Mucosa of stomach (tissue), 1 donor: ENCODE measurements around the gene EBF3.

Experiments used
- H3K27me3 ChIP-seq: one replicate; pipeline ENCODE4 v1.7.0; 2013; ENCODE audit warnings: mild to moderate bottlenecking, low read length; ENCODE audit not compliant: control insufficient read depth, insufficient read depth
- H3K36me3 ChIP-seq: one replicate; pipeline ENCODE4 v1.7.0; 2013; ENCODE audit warnings: low read length; ENCODE audit not compliant: control insufficient read depth, insufficient read depth
- H3K4me1 ChIP-seq: one replicate; pipeline ENCODE4 v1.7.0; 2013; ENCODE audit warnings: mild to moderate bottlenecking, low read length; ENCODE audit not compliant: control insufficient read depth, insufficient read depth
- H3K4me3 ChIP-seq: one replicate; pipeline ENCODE4 v1.7.0; 2013; ENCODE audit warnings: low read length
- H3K9ac ChIP-seq: one replicate; pipeline ENCODE4 v1.7.0; 2013; ENCODE audit warnings: mild to moderate bottlenecking, low read length, moderate library complexity
- H3K9me3 ChIP-seq: one replicate; pipeline ENCODE4 v1.7.0; 2013; ENCODE audit warnings: mild to moderate bottlenecking, low read length, moderate library complexity; ENCODE audit not compliant: control insufficient read depth
- donor health status: Pancreatic carcinoma.

EBF3 gene

DNA sequence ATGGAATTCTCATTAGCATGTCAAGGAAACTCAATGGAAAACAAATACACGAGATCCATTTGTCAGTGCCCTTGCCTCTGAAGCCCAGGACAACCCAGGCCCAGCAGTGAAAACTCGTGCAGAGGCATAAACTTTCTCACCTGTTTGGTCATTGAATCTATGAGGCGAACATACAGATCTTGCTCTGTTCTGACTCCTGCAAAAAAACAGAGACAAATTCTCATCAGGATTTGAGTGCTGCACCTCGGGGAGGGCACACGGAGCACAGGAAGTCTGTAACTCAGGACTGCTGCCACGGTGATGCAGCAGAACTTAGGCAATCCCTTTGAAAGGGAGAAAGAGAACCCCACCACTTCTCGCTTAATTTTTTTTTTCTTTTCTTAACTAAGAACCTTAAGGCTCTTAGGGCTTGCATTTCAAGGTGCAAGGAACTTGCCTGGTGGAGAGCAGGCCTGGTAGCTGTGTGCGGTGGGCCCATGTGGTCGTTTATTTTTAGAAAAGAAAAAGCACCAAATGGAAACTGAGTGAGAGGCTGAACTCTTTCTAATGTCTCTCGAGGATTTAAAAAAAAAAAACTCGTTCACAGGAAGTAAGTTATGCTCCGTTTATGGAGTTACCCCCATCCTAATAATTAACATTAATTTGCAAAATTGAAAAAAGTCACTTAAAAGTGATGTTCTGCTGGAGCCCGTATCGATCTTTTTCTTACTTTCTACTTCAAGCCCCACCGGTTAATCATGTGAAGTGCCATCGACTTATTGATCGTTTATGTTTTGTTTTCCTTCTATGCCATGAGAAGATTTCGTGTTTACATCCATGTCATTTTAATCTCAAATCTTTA, 1.8 kb downstream of the EBF3 start:
- H3K4me3 ChIP-seq: no peak overlapping the region

DNA sequence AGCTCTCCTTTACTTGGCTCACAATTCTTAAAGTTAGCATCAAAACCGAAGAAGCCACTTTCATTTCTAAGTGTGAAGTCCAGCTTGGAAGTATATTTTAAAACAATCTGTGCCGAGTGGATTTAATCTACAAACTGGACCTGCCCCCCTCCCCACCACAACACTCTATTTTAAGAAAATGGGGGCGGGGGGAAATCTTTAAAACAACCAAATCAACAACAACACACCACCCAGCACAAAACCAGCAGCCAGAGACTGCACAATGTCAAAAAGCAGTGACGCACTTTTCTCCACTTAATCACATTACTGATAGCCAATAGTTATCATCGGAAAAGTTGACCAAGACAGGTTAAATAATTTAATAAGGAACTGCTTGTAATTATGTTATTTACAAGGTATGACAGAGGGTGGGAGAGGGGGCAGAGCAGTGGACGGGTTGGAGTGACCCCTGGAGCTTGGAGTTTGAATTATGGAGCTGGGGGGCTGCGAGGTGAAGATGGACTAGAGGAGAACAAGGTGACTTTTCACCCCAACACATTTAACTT, 2.8 kb downstream of the EBF3 start:
- H3K27me3 ChIP-seq: peaks cover 90% of the 10 kb centered on the region
- no peaks in the 10 kb centered on the region for H3K36me3 ChIP-seq
- no peak overlapping the region for H3K4me3 ChIP-seq
- peaks cover 19% of the 10 kb centered on the region for H3K4me1 ChIP-seq
- H3K9me3 ChIP-seq: no peaks in the 10 kb centered on the region
- H3K9ac ChIP-seq: no peak overlapping the region

More for the DNA sequence above, 1.8 kb downstream of the EBF3 start:
- peaks cover 90% of the 10 kb centered on the region for H3K27me3 ChIP-seq
- peaks cover 19% of the 10 kb centered on the region for H3K4me1 ChIP-seq
- H3K36me3 ChIP-seq: no peaks in the 10 kb centered on the region
- H3K9me3 ChIP-seq: no peaks in the 10 kb centered on the region
- H3K9ac ChIP-seq: no peak overlapping the region

DNA sequence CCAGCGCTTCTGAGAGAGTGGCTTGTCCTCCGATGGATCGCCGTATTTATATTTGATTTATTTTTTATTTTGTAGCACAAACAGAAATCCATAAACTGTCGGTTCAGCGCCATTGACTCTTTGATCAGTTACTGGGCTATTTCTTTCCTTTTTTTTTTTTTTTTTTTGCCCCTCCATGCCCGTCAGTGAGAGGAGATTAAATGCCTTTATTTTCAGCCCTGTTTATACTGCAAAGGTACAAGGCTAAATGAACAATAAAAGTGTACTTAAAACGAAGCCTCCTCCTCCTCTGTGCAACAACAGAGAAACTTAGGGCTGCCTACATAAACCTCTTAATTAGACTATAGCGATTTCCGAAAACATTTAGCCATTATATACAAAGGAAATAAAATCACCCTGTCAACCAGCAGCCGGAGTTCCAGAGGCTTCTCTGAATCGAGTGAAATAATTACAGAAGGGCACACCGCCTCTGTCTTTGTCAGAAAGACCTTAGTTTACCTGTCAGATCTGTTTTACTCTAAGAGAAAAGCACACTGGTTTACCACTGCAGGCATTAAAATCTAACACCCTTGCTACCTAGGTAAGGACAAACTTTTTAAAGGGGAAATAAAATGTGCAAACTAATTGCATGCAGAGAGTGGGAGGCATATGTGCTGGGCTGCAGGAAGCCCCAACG, 3.5 kb downstream of the EBF3 start:
- no peaks in the 10 kb centered on the region for H3K36me3 ChIP-seq
- peaks cover 19% of the 10 kb centered on the region for H3K4me1 ChIP-seq
- H3K27me3 ChIP-seq: peaks cover 86% of the 10 kb centered on the region
- no peak overlapping the region for H3K9ac ChIP-seq
- no peaks in the 10 kb centered on the region for H3K9me3 ChIP-seq
- H3K4me3 ChIP-seq: no peak overlapping the region

DNA sequence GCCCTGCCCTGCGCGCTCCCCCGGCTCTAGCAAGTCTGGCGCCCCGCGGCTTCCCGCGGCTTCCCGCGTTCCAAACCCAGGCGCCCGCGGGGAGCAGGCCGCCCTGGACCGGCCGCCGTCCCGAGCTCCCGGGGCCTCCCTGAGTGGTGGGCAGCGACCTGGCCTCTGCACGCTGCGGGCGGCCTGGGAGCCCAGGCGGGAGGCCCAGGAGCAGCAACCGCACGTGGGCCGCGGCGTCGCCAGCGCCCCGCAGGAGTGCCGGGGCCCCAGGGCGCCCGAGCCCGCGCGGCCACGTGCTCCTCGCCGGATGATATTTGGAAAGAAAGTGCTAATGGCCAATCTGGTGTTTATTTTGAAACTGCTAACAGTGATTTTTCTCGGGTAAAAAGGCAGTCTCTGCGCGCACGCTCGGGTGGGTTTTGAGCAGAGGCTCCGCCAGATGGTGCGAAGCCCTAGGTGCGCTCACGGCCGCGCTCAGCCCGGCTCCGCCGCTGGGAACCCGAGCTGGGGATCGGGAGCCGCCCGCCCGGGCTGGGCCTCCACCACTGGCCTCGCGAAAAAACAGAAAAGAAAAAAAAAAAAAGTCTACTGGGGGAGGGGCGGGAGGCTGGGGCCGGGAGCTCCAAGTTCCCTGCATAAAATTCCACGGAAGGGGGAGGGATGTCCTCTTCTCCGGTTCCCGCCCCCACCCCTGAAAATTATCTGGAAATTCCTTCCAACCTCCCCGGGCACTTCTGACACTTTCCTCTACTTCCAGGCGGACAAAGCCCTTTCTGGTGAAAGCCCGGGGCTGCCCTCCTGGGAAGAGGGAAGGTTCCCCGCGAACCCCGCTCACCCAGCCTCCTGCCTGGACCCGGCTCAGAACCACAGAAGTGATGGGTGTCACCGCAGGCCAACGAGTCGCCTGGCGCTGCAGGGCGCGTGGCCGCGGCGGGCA, 4.3 kb downstream of the EBF3 start:
- H3K4me3 ChIP-seq: no peak overlapping the region
- H3K27me3 ChIP-seq: peaks cover 81% of the 10 kb centered on the region
- peaks cover 17% of the 10 kb centered on the region for H3K4me1 ChIP-seq
- H3K9me3 ChIP-seq: no peaks in the 10 kb centered on the region
- no peaks in the 10 kb centered on the region for H3K36me3 ChIP-seq
- no peak overlapping the region for H3K9ac ChIP-seq

DNA sequence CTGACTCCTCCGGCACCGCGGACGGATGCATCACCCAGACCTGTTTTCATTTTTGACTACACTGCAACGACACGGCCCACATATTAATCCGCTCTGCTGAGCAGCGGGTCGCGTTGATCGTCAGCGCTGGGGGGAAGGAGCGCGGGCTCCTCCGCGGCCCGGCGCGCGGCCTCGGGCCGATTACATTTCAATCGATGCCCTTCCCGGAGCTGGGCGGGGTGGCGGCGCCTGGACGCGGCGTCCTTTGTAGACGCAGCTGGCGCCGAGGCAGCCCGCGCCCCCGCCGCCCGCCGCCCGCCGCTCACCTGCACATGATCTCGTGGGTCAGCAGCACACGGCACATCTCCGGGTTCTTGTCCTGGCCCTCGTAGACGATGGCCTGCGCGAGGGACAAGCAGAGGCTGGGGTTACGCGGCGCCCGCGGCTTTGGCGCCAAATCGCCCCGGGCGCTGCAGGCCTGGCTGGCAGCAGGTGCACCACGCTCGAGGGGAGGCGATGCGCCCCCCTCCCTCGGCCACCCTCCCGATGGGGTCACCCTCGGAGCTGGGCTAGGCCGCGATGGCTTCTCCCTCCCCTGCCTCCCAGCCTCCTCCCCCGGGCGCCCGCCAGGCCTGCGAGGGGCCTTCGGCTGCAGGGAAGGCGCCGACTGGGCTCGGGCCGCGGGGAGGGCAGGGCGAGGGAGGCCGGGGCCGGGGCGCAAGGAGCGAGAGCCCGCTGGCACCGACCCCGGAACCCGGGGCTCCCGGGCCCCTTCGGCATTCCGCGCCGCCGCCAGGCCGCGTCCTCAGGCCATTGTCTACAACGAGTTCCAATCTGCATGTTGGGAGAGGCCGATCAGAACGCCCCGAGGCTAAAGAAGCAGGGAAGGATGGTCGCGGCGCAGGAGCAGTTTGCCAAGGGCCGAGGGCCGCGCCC, 5.2 kb downstream of the EBF3 start:
- H3K9me3 ChIP-seq: no peaks in the 10 kb centered on the region
- no peak overlapping the region for H3K4me3 ChIP-seq
- H3K27me3 ChIP-seq: peaks cover 78% of the 10 kb centered on the region
- H3K36me3 ChIP-seq: no peaks in the 10 kb centered on the region
- no peak overlapping the region for H3K9ac ChIP-seq
- peaks cover 13% of the 10 kb centered on the region for H3K4me1 ChIP-seq

DNA sequence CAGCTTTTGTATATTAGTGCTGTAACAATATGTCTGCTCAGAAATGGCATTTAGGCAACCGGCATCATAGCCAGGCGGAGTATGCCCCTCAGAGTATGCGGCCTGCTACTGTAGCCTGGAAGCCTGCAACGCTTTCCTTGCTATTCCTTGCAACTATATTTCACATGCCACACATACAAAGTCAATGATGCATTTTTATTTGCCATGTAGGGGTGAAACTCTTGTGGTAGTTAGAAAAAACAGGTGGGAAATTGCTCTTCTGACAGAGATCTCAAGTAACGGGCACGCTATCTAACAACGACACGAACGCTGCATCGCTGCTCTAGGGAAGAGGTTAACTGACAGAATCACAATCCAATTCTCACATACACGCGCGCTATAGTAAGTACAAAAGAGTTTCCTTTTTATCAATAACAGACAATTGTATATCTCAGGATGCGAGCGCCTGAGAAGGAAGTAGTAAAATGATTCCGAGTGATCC, 5.9 kb downstream of the EBF3 start:
- H3K36me3 ChIP-seq: no peaks in the 10 kb centered on the region
- H3K9me3 ChIP-seq: no peaks in the 10 kb centered on the region
- H3K9ac ChIP-seq: no peak overlapping the region
- no peak overlapping the region for H3K4me3 ChIP-seq
- peaks cover 12% of the 10 kb centered on the region for H3K4me1 ChIP-seq
- H3K27me3 ChIP-seq: peaks cover 82% of the 10 kb centered on the region

DNA sequence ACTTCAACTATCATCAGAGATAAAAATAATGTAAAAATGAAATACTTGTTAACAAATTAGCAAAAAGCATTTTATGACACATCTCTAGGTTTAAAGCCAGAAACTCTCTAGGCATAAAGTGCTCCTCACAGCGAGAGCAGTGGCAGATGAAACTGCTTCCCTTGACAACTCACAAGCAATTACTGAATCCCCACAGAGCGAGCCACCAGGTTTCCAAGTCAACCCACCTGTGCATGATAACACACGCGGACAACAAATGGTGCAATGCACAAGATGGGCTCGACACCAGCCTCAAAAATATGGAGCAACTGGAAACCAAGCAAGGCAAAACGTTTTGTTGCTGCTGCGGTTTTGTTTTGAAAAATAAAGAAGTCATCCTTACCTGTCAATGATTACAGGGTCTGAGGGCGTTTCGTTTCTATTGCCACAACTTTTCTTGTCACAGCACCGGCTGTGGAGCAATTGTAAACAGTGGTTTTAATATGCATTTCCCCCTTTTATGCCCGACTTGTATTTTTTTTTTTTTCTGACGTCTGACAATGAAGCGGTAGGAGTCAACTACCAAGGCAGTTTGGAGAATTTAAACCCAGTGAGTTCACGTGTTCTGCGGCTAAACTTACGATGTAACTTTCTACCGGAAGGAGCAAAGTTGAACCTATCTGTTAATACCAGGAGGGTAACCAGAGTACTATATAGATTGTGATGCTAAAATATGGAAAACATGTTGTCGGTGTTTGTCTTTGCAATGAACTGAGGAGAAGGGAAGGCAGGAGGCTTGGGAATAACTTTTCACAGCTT, 7.0 kb downstream of the EBF3 start:
- no peaks in the 10 kb centered on the region for H3K9me3 ChIP-seq
- H3K9ac ChIP-seq: no peak overlapping the region
- H3K4me3 ChIP-seq: no peak overlapping the region
- no peaks in the 10 kb centered on the region for H3K36me3 ChIP-seq
- peaks cover 71% of the 10 kb centered on the region for H3K27me3 ChIP-seq
- H3K4me1 ChIP-seq: peaks cover 4% of the 10 kb centered on the region

DNA sequence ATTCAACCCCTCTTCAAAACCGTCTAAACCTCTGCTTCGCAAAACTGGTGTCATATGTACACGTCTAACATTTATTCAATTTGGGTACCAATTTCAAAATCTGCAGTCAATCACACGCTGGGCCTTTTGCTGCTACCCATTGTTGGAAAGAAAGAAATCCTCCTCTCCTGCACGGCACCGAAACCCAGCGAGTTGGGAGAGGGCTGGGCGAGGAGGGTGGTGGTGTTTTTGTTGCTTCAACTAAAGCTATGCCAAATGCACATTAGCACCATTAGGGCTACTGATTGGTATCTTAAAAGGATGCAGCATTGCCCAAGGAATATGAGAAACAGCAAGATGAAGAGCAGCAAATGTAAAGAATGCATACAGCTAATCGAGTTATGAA, 7.8 kb downstream of the EBF3 start:
- no peak overlapping the region for H3K4me3 ChIP-seq
- peaks cover 63% of the 10 kb centered on the region for H3K27me3 ChIP-seq
- H3K9me3 ChIP-seq: no peaks in the 10 kb centered on the region
- no peaks in the 10 kb centered on the region for H3K36me3 ChIP-seq
- peaks cover 4% of the 10 kb centered on the region for H3K4me1 ChIP-seq
- H3K9ac ChIP-seq: no peak overlapping the region

DNA sequence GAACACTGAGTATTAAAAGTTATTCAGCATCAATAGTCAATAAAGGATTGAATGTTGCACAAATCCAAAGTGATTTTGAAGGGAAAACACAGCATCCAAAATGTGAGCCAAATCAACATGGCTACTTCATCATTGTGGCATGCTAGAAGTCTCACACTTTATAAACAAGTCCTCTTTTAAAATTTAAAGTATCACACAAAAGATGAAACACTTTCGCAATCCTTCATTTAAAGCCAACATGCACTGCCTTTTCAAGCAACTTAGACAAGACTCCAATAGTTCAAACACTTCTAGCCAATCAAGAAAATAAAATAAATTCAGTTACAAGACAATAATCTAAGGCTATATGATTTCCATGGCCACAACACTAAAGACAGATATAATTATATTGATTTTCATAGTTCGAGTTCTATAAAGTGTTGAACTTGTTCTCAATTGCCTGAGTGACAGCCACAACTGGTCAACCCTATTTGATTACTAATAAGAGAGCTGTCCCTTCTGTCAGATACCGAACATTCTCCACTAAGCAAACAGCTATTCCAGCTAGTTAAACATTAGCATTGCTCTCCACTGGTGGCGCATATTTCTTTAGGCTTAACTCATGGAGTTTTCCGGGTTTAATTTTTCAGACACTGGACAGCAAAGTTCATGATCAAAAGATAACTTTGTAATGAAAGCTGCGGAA, 8.3 kb downstream of the EBF3 start:
- Histone ChIP-seq H3K9ac (no peak overlapping the region), H3K9me3 (no peaks in the 10 kb centered on the region), H3K4me1 (peaks cover 4% of the 10 kb centered on the region), H3K4me3 (no peak overlapping the region), H3K36me3 (no peaks in the 10 kb centered on the region), H3K27me3 (peaks cover 57% of the 10 kb centered on the region)
